GM20000 (cell line): ENCODE data around the gene NUBP1.
"Not testable (repeated sequence)": the region's sequence is repeated elsewhere in the genome, so short reads cannot be mapped to it uniquely, and the experiment has no call there.

Source experiments
- DNase-seq: peaks from one replicate; pipeline ENCODE4 v3.0.0; 2012; ENCODE audit warnings: low spot score
- TF ChIP-seq, protein P1 (sequence below): IDR thresholded peaks from 2 replicates; pipeline ENCODE4 v1.5.1; 2012; ENCODE audit warnings: mild to moderate bottlenecking, control low read depth; ENCODE audit errors: extremely low read depth, missing control alignments

Gene NUBP1

DNA sequence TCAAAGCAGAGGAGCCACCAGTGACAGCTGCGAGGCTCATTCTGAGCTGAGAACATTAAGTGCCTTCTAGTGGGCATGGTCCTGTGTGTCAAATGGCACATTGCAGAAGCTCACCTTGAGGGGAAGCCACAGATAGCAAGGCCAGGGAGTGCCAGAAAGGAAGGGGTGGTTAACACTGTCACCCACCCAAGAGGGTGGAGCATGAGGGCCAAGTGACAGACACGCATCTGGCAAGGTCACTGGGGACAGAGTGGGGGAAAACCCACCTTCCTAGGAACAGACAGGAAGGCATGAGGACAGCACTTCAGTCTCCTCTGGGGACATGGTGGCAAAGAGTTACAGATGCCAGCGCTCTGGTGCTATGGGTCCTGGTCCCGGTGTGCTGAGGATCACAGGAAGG is 22.1 kb downstream of the NUBP1 start:
- peak; percentile 76 for DNase-seq
- TF ChIP-seq, protein P1, sequence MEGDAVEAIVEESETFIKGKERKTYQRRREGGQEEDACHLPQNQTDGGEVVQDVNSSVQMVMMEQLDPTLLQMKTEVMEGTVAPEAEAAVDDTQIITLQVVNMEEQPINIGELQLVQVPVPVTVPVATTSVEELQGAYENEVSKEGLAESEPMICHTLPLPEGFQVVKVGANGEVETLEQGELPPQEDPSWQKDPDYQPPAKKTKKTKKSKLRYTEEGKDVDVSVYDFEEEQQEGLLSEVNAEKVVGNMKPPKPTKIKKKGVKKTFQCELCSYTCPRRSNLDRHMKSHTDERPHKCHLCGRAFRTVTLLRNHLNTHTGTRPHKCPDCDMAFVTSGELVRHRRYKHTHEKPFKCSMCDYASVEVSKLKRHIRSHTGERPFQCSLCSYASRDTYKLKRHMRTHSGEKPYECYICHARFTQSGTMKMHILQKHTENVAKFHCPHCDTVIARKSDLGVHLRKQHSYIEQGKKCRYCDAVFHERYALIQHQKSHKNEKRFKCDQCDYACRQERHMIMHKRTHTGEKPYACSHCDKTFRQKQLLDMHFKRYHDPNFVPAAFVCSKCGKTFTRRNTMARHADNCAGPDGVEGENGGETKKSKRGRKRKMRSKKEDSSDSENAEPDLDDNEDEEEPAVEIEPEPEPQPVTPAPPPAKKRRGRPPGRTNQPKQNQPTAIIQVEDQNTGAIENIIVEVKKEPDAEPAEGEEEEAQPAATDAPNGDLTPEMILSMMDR, result no peak

DNA sequence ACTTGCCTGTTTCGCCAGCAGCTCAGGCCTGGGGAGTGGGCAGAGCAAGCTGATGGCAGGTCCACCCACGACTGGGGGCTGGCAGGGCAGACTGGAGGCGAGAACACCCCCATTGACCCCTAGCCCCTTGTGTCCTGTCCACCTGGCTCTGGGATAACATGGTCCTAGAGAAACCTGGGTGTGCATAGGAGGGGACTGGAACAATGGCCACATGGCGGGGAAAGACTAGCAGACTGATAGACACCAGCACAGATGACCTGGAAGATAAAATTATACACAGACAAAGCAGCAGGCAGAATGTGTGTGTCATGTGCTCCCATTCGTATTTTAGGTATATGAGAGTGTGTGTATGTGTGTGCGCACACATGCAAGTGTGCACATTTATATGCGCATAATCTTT is 23.5 kb downstream of the NUBP1 start:
- TF ChIP-seq, protein P1, result no peak
- no peak for DNase-seq

DNA sequence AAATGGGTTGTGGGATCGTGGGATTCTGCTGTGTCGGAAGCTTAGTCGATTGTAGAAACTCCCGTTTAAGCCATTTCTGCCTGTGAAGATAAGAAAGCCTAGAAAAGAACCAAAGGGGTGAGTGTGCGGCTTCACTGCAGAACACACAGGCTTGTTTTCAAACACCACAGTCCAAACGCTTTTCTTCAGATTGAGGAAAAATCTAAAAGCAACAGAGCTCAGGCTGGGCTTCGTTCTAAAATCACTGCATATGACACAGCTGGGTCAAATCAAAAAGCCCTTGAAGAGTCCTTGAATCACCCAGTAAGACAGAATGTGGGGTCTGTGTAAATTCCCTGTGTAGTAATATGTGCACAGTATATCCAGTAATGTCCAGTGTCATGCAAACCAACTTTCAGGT is 25.7 kb downstream of the NUBP1 start:
- TF ChIP-seq, protein P1, result no peak
- DNase-seq, result no peak

DNA sequence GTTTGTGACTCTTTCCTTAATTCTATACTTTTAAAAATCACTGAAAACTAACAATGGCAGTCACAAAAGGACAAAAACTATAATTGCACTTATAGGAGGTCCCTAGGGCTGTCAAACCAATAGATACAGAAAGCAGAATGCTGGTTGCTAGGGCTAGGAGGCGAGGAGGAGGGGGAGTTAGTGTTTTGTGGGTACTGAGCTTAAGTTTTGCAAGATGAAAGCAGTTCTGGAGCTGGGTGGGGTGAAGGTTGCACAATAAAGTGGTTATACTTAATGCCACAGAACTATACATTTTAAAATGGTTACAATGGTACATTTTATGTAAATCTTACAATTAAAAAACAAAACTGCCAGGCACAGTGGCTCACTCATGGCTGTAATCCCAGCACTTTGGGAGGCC is 27.3 kb downstream of the NUBP1 start:
- DNase-seq, result no peak

DNA sequence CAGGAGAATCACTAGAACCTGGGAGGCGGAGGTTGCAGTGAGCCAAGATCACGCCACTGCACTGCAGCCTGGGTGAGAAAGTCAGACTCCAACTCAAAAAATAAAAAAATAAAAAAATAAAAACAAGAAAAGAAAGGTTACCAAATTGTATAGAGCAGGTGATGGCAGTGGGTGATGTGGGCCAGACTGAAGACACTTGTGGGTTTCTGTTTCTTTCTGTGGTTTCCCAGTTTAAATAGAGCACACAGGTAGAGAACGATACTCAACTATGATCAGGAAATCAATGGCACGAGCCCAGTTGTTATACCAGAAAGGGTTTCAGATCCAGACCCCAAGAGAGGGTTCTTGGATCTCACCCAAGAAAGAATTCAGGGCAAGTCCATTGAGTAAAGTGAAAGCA is 32.6 kb downstream of the NUBP1 start:
- peak; percentile 49 for DNase-seq
- TF ChIP-seq, protein P1, result no peak

More for the DNA sequence above, 27.3 kb downstream of the NUBP1 start:
- TF ChIP-seq, protein P1, result no peak

DNA sequence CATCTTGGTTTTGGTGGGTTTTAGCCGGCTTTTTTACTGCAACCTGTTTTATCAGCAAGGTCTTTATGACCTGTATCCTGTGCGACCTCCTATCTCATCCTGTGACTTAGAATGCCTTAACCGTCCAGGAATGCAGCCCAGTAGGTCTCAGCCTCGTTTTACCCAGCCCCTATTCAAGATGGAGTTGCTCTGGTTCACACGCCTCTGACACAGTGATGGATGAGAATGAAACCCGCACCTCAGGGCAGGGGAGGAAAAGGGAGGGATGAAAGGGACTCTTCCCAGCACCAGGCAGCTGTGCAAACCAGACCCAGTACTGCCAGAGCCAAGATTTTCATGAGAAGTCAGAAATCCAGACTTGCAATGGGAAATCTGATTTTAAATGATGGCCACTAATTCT is 33.3 kb downstream of the NUBP1 start:
- not testable (repeated sequence) for DNase-seq

DNA sequence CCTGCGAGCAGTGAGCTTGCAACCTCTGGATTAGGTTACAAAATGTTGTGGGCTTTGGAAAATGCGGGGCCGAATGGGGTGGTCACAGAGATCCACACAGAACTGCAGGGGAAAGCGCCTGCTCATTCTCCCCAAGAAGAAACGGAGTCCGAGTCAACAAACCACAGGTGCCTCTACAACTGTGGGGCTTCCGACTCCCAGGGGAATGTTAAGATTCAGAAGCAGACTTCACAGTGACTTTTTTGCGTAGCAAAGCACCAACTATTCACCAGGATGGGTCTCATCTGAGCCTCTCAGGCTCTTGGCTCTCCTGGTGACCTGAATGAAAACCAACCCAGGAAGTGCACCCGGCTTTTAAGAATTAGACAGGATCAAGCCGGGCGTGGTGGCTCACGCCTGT is 33.7 kb downstream of the NUBP1 start:
- TF ChIP-seq, protein P1, result no peak
- DNase-seq, result no peak

DNA sequence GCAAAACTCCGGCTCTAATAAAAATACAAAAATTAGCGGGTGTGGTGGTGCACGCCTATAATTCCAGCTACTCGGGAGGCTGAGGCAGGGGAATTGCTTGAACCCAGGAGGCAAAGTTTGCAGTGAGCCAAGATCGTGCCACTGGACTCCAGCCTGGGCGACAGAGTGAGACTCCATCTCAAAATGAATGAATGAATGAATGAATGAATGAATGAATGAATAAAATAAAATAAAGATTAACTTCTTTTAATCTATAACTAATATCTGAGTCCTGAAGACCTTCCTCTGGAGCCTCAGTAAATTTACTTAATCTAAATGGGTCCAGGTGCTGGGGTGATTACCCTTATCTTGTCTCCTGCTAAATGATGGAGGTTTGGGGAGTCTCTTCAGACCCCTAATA is 36.3 kb downstream of the NUBP1 start:
- not testable (repeated sequence) for DNase-seq

DNA sequence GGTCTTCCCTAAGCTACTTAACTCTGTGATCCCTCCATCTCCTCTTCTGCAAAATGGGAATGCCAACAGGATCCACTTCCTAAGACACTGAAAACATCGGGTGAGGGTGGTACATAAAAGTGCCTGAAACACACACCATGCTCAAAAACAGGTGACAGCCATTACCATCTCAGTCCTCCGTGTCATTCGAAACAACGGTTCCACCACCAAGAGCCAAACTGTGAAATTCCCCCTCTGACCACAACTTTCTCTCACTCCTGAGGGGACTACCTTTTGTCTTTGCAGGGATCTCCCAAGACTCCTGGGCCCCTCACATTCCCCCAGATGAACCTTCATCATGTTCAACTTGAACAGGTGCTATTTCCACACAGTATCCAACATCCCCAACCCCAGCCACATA is 37.0 kb downstream of the NUBP1 start:
- no peak for DNase-seq
- TF ChIP-seq, protein P1, result no peak
